ENCODE results near the gene XPO4.
A peak's percentile ranks its signal among the peaks of the same experiment; 100 is the strongest.
"Not testable (repeated sequence)": the region's sequence is repeated elsewhere in the genome, so short reads cannot be mapped to it uniquely, and the experiment has no call there.

The XPO4 gene

DNA sequence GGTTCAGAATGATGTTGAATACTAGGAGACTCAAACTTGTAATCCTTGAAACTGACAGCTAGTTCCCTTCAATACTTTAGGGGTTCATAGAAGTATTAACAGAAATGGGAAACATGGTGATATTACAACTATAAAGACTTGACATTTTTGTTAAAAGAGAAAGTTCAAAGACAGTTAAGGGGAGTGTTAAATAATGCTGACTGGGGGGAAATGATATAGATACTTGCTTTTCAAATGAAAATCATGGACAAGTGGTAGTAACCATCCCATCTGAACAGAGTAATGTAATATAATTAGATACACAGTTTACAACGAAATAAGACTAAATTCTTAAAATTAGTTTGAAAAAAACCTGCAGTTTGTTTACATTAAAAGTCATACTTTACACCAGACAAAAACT is 122.2 kb downstream of the XPO4 start:
- no peak for DNase-seq

DNA sequence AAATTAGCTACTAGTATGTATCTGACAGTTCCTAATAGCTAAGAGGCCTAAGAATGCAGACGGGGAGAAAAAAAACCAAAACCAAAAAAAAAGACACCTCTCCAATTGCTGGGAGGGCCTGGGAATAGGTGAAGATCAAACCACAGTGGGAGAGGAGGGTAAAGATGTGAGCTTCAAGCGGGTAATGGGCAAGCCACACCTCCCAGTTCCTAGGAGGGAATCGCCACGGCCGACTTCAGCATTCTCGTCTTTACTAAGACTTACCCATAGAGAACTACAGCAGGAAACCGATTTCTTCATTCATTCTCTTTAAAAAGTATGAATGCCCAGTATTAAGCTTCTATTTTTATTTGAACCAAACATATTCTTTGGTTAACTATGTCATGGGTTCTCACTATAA is 123.1 kb downstream of the XPO4 start:
- DNase-seq, result no peak

DNA sequence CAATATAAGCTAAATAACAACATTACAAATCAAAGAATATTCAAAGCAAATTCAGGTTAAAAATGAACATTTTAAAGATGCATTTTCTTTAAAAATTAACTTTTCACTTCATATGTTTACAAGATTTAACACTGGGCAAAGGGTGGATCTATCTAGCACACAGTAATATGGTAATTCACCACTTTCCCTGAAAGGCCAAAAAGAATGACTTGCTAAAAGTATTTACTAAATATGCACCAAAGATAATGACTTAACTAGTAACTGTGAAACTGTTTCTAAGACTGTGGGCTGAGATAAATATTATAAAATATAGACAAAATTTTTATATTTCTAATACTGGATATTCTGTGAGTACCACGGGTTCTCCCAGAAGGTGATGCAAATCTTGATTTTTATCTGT is 124.2 kb downstream of the XPO4 start:
- no peak for DNase-seq

DNA sequence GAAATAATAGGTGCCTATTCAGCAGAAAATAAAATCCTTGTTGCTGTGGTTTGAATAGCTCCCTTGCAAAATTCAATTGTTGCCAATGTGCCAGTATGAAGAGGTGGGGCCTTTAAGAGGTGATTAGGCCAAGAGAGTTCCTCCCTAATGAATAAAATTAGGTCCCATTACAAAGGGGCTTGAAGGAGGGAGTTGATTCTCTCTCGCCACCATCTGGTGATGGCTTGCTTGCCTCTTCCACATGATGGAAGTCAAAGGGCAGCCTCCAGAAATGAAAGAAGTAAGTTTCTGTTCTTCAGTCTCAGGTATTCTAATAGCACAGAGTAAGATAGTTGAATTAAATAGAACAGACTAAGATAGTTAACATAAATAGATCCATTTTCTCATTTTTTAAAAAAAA is 125.8 kb downstream of the XPO4 start:
- DNase-seq, result no peak

DNA sequence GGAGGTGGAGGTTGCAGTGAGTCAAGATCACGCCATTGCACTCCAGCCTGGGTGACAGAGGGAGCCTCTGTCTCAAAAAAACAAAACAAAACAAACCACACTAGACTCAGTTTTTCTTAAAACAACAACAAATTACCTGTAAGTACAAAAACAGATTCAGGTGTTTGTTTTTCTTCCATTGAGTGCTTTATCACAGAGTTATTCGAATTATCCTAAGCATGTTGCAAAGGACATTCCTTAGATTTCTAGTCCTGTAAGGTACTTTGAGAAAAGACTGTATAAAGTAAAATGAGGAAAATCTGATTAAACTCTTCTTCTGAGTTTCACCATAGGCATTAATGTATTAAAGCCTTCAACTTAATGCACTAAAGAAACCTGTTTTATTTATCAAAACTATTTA is 126.6 kb downstream of the XPO4 start:
- DNase-seq, result no peak

DNA sequence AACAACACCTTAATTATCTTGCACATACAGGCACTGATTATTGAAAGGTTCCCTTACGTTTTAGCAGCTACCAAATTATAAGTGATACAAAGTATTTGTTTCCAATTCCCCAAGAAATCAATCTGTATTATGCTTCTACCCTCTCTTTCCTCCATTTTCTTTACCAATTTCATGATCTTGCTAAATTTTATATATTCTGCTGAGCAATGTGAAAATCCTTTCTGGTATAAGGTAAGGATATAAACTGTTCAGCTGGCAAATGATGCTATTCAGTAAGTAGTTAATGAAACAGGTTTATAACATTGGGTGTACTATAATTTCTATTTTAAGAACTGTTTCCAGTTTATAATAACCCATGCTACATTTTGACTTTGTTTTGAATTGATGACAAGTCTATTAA is 127.8 kb downstream of the XPO4 start:
- DNase-seq, result no peak

DNA sequence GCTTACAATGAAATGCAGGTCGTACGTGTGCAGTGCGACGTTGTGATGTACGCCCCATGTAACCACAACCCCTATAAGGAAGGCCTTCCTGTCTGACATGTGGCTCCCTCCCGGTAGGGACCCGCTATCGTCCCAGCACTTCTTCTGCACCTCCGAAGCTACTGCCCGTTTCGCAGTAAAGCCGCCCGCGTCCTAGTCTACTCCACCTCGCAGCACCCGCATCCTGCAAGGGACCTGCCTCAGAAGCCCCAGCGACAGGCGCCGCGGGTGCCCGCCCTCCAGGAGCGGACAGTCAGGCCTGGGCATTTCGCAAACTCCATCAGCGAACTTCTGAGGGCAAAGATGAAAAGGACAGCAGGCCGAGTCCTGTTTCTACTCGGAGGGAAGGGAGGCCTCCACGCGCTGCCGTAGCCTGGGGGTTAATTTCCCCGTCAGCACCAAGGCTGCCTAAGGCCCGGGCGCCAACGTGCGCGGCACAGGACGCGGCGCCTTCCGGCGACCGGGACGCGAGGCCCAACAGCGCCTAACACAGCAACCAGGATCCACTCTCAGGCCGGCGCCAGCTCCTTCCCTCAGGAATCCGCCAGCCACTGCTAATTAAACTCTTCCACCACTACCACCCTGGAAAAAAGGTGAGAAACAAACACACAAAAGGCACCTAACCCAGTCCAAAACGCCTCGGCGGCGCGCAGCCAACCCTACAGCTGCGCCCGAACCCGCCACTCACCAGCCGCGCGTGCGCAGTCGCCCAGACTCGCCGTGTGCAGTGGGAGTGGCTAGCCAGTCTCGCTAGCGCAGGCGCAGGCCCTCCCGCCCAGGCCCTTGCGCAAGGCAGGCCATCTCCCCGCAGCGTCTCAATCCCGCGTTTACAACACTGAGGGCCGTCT is 129.1 kb downstream of the XPO4 start, which contains the start of gene EEF1AKMT1:
TSS of gene EEF1AKMT1 (minus strand) at position 768 of the 887 bp plus-strand sequence. CDS start 16,363 bp downstream, outside the sequence.
- DNase-seq, result peak; percentile 97

DNA sequence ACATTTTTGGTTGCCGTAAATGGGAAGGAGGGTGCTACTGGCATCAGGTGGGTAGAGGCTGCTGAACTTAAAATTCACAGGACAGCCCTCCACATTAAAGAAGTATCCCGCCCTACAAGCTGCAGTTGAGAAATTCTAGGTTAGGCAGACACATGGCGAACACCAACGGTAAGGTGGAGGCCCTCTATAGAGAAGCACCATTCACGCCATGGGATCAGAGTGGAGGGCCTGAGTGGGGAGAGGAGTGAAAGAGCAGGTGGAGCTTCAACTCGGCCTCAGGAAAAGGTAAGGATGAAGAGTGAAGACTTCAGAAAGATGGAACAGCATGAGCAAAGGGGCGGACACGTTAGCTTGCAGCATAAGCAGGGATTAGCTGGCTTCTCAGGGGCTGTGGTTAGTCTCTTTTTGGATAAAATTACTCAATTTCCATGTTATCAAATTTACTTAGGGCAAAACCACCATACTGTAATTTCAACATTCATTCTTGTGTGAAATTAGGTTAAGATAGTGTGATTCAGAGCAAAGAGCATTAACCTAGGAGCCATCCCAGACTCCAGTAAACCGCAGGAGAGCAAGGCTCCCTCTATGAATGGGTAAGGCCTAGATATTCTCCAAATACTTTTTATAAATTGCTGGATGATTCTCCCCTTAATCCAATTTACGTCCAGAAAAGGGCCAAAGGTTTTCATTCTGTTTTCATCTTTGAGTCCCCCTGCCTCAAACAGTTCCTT is 130.0 kb downstream of the XPO4 start:
- DNase-seq, result no peak

DNA sequence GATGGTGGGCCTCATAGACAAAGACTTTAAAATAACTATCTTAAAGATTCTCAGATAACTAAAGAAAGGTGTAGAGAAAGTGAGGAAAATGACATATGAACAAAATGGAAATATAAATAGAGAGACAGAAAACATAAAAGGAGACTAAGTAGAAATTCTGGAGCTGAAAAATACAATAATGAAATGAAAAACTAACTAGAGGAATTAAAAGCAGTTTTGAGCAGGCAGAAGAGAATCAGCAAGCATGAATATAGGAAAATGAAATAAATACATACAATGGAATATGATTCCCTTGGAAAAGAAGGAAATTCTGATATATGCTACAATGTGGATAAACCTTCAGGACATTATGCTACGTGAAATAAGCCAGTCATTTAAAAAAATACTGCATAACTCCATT is 132.7 kb downstream of the XPO4 start:
- DNase-seq, result no peak

DNA sequence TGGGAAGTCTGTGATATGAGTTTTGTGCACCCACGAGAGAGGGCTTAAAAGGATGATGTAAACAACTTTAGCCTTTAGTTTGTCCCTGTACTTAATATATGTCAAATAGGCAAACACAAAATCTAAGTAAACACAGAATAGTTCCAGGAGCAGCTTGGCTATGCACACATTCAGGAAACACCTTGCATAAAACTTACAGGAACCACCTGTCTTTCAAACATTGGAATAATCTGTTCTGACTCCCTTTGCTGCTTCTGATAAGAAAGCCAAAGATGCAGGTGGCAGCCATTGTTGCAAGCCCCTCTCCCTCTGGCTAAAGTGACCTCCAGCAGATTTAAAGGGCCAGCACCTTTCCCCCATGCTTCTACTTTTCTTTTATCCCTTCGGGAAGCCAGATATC is 133.5 kb downstream of the XPO4 start:
- no peak for DNase-seq

DNA sequence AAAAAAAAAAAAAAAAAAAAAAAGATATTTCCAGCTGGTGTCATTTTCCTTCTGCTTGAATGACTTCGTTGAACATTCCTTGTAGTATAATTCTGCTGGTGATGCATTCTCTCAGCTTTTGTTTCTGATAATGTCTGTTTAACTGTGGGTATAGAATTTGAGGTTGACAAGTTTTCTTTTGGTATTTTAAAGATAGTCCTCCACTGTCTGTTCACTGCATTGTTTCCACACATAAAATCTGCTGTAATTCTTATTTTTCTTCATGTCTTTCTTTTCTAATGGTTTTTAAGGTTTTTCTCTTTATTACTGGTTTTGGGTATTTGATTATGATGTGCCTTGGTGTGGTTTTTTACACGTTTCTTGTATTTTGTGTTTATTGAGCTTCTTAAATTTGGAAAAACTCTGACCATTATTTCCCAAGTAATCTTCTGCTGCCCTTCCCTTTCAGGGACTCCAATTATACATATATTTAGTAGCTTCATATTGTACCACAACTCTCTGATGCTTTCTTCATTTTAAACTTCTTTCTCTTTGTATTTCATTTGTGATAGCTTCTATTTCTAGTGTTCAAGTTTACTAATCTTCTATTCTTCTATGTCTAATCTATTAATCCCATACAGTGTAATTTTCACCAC is 135.1 kb downstream of the XPO4 start:
- DNase-seq, result no peak

DNA sequence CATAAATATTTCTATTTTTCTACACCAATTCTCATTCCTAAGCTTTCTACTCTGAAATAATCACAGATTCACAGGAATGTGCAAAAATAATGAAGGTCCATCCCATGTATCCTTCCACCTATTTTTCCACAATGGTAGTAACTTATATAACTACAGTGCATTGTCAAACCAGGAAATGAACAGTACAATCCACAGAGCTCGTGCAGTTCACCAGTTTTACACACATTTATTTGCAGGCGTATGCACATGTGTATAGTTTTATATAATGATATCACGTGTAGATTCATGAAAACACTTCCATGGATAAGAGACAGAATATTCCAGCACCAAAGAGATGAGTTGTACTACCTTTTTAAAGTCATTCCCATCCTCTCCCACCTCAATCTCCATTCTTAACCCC is 141.7 kb downstream of the XPO4 start:
- DNase-seq, result no peak

DNA sequence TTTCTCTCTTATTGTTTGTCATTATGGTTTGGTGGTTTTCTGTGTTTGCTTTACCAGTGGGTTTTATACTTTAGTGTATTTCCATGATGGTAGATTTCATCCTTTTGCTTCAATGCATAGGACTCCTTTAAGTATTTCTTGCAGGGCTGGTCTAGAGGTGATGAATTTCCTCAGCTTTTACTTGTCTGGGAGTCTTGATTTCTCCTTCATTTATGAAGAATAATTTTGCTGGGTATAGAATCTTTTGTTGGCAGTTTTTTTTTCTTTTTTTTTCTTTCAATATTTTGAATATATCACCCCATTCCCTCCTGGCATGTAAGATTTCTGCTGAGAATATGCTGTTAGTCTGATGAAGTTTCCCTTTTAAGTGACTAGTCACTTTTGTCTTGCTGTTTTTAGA is 148.5 kb downstream of the XPO4 start:
- DNase-seq, result no peak

DNA sequence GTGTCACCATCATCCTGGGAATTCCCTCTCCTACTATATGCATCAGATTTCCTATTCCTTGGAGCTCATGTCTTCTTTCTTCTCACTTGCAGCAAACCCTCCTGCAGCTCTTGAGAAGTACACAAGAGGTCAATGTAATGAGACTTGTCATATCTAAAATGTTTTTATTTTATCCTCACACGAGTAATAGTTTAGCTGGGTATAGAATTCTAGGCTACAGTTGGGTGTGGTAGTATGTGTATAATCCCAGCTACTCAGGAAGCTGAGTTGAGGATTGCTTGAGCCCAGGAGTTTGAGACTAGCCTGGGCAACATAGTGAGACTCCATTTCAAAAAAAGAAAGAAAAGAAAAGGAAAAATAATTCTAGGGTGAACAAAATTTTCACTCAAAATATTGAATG is 153.2 kb downstream of the XPO4 start:
- no peak for DNase-seq

DNA sequence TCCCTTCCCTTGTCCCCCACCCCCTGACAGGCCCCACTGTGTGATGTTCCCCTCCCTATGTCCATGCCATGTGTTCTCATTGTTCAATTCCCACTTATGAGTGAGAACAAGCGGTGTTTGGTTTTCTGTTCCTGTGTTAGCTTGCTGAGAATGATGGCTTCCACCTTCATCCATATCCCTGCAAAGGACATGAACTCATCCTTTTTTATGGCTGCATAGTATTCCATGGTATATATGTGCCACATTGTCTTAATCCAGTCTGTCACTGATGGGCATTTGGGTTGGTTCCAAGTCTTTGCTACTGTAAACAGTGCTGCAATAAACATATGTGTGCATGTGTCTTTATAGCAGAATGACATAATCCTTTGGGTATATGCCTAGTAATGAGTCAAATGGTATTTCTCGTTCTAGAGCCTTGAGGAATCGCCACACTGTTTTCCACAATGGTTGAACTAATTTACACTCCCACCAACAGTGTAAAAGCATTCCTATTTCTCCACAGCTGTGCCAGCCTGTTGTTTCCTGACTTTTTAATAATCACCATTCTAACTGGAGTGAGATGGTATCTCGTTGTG is 158.6 kb downstream of the XPO4 start:
- DNase-seq, result not testable (repeated sequence)

DNA sequence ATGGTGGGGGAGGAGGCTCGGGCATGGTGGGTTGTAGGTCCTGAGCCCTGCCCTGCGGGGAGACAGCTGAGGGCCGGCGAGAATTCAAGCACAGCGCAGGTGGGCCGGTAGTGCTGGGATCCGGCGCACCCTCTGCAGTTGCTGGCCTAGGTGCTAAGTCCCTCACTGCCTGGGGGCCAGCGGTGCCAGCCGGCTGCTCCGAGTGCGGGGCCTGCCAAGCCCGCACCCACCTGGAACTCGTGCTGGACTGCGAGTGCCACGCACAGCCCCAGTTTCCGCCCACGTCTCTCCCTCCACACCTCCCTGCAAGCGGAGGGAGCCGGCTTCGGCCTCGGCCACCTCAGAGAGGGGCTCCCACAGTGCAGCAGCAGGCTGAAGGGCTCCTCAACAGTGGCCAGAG is 162.5 kb downstream of the XPO4 start:
- no peak for DNase-seq

DNA sequence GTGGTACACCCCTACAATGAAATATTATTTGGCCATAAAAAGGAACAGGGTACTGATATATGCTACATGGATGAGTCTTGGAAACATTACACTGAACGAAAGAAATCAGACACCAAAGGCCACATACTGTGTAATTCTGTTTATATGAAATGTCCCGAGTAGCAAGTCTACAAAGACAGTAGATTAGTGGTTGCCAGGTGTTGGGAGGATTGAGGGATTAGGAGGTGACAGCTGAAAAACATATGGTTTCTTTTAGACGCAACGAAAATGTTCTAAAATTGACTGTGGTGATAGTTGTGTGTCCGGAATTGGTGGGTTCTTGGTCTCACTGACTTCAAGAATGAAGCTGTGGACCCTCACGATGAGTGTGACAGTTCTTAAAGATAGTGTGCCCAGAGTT is 163.9 kb downstream of the XPO4 start:
- DNase-seq, result no peak

DNA sequence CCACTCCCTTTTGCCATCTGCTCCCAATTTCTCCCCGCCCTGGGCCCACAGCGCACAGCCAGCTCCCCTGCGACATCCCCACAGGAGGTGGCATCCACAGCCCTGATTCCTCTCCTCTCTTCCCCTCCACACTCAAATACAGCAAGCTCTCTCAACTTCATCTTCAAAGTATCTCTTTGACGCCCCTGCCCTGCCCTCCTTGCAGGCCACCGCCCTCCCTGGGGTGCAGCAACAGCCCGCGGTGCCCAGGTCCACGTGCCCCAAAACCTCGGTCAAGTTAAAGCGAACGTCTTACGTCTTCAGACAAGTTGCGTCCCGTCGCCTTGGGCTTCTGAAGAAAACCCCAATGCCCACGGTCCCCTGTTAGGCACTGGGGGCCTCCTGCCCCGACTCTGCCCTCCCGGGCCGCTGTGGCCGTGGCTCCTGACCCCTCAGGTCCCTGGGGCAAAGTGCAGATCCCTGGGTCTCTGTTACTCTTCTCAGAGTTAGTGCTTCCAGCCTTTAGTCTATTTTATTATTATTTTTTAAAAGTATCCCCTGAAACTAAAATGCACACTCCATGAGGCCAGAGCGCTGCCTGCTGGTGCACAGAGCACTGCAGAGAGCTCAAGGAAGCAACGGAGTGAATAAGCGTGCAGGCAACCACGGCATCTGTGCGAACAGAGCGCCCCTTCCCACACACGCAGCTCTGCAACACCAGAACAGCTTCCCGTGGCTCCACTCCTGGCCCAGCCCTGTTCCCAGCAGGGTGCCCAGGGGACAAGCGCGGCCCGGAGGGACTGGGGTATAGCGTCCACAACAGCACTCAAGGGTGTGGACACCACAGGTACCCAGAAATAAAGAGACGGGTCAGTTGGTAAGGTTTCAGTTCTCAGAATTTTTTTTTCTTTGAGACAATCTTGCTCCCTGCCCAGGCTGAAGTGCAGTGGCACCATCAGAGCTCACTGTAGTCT is 172.6 kb downstream of the XPO4 start:
- no peak for DNase-seq

DNA sequence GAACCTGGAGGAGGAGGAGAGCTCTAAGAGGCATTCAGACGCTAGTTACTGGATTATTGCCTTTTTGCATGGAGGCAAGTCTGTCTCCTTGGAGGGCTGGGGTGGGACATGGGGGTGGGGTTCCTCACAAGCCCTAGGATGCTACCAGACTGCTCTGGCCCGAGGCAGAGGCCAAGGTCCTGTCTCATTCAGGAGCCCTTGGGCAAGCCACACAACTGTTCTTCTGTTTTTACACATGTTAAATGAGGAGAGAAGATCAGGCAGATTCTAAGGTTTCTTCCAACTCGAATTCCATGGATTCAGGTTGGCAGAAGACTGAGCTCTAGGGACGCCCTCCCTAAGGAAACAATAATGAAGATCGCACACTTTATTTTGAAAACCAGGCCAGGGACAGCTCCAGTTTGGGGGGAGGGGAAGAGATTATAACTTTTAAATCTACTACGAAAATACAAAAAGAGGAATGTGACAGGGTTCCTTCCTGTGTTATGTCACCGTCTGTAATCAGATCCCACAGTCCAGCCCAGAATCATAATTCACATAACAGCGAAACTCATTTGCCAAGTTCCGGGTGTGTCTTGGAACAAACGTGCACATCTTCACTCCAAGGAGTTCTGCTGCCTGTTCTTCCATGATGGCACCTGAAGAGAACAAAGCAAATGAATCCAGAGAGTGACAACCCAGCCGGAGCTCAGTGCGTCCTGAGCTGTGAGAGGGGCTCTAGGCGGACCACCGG is 173.8 kb downstream of the XPO4 start:
- no peak for DNase-seq

DNA sequence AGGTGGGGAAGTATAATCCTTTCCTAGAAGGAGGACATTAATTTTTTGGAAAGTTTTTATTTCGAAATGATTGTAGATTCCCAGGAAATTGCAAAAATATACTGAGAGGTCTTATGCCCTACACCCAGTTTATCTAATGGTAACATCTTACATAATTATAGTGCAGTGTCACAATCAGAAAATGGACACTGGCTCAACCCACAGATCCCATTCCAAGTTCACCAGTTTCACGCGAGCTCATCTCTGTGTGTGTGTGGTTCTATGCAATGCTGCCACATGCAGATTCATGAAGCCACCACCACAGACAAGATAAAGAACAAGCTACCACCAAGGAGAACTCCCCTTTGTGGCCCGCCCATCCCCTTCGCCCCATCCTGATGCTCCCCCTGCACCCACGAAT is 174.7 kb downstream of the XPO4 start:
- no peak for DNase-seq
